Cerebellar cortex (tissue), 1 donor: ENCODE measurements around the gene ARHGAP29.
"Not testable (repeated sequence)": the region's sequence is repeated elsewhere in the genome, so short reads cannot be mapped to it uniquely, and the experiment has no call there.

Source experiments
- DNase-seq: peaks from one replicate; pipeline ENCODE4 v3.0.0-alpha.2; 2015; ENCODE audit warnings: low spot score

Gene ARHGAP29

GRCh38 chr1:94165843-94166242 lies 71.5 kb downstream of the ARHGAP29 start:
- no peak for DNase-seq

GRCh38 chr1:94164885-94165284 lies 72.5 kb downstream of the ARHGAP29 start:
- not testable (repeated sequence) for DNase-seq

- DNase-seq = not testable (repeated sequence)
Observed at GRCh38 chr1:94164121-94164520, 73.3 kb downstream of the ARHGAP29 start.

- not testable (repeated sequence) for DNase-seq
Observed at GRCh38 chr1:94163249-94163648, 74.1 kb downstream of the ARHGAP29 start.

GRCh38 chr1:94160811-94161210 lies 76.6 kb downstream of the ARHGAP29 start:
- peak; percentile 82 for DNase-seq

GRCh38 chr1:94156096-94156625 lies 81.2 kb downstream of the ARHGAP29 start:
- no peak for DNase-seq

GRCh38 chr1:94154989-94155388 lies 82.4 kb downstream of the ARHGAP29 start:
- DNase-seq = no peak

GRCh38 chr1:94153133-94153532 lies 84.3 kb downstream of the ARHGAP29 start:
- DNase-seq = no peak

- not testable (repeated sequence) for DNase-seq
Observed at GRCh38 chr1:94149166-94149565, 88.2 kb downstream of the ARHGAP29 start.

GRCh38 chr1:94146273-94146672 lies 91.1 kb downstream of the ARHGAP29 start:
- DNase-seq = no peak

GRCh38 chr1:94144836-94145235 lies 92.5 kb downstream of the ARHGAP29 start:
- DNase-seq = no peak

- no peak for DNase-seq
Observed at GRCh38 chr1:94143809-94144176, 93.6 kb downstream of the ARHGAP29 start.

- no peak for DNase-seq
Observed at GRCh38 chr1:94143173-94143808, 94.1 kb downstream of the ARHGAP29 start.

- DNase-seq = no peak
Observed at GRCh38 chr1:94142583-94142982, 94.8 kb downstream of the ARHGAP29 start.

GRCh38 chr1:94142022-94142421 lies 95.4 kb downstream of the ARHGAP29 start:
- DNase-seq = no peak

GRCh38 chr1:94132111-94132510 lies 105.3 kb downstream of the ARHGAP29 start:
- DNase-seq = no peak

GRCh38 chr1:94130851-94131595 lies 106.4 kb downstream of the ARHGAP29 start:
- no peak for DNase-seq

GRCh38 chr1:94126651-94127050 lies 110.7 kb downstream of the ARHGAP29 start:
- no peak for DNase-seq

- no peak for DNase-seq
Observed at GRCh38 chr1:94125551-94126514, 111.6 kb downstream of the ARHGAP29 start.

- no peak for DNase-seq
Observed at GRCh38 chr1:94124538-94124937, 112.8 kb downstream of the ARHGAP29 start.

- DNase-seq = no peak
Observed at GRCh38 chr1:94122201-94122970, 115.0 kb downstream of the ARHGAP29 start.
